ENCODE data around the gene MFN2.
"Not testable (repeated sequence)": the region's sequence is repeated elsewhere in the genome, so short reads cannot be mapped to it uniquely, and the experiment has no call there.

The MFN2 gene

DNA sequence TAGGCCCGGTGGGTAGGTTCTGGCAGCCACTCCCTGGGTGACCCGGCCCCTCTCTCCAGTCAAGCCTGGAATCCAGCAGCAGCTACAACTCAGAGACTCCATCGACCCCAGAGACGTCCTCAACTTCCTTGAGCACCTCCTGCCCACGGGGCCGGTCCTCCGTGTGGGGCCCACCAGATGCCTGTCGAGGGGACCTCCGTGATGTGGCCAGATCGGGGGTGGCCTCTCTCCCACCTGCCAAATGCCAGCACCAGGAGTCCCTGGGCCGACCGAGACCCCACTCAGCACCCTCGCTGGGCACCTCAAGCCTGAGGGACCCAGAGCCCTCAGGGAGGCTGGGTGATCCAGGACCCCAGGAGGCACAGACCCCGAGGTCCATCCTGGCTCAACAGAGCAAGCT is 41.8 kb downstream of the MFN2 start:
- DNase-seq (ENCODE audit: low spot score): no peak

DNA sequence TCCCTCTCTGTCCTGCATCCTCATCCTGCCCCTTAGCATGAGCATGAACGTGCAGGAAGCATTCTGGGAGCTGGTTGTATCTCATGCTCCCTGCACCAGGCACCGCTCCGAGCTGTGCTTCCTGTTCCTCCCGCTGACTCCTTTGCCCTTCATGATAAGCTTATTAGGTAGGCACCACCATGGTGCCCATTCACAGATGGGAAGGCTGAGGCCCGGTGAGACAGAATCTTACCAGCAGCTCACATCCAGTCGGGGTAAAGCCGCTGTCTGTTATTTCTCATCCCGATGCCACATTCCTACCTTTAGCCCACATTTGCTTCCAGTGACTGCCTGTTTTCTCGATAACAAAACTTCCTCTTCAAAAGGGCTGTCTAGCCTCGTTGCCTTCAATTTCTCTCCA is 46.3 kb downstream of the MFN2 start:
- no peak for DNase-seq (ENCODE audit: low spot score)

DNA sequence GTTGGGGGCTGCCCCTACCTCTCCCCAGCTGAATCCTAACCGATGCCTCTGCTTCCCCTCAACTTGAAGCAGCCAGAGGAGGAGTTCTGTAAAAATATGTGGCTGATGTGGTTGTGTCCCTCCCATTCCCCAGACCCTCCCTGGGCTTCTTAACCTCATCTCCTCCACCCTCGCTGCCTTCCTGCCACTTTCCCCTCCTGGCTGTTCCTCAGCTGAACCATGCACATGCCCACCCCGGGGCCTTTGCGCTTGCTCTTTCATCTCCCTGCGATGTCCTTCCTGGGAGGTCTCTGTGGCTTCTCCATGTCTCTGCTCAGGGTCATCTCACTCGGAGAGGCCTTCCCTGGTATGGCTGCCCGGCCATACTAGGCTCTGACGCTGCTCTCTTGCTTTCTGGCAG is 48.0 kb downstream of the MFN2 start:
- no peak for DNase-seq (ENCODE audit: low spot score)

DNA sequence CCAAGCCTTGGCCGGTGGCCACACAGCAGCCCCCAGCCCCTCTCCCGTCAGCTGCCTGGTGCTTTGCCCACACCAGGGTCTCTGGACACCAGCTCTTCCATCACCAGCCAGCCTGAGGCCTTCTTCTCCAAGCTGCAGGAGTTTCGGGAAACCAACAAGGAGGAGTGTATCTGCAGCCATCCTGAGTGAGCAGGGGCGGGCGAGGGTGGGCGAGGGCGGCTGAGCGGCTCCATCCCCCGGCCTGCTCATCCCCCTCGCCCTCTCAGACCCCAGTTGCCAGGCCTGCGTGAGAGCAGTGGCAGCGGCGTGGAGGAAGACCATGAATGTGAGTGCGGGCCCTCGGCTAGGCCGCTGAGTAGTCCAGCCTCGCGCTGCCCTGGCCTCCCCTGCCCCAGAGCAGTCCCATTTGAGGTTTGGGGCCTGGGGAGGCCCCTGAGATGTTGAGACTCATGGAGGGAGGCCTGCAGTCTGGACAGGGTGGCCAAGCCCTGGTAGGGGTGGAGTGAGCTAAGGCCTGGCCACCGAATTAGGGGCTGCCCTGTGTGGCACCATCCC is 48.8 kb downstream of the MFN2 start:
- DNase-seq (ENCODE audit: low spot score): no peak

DNA sequence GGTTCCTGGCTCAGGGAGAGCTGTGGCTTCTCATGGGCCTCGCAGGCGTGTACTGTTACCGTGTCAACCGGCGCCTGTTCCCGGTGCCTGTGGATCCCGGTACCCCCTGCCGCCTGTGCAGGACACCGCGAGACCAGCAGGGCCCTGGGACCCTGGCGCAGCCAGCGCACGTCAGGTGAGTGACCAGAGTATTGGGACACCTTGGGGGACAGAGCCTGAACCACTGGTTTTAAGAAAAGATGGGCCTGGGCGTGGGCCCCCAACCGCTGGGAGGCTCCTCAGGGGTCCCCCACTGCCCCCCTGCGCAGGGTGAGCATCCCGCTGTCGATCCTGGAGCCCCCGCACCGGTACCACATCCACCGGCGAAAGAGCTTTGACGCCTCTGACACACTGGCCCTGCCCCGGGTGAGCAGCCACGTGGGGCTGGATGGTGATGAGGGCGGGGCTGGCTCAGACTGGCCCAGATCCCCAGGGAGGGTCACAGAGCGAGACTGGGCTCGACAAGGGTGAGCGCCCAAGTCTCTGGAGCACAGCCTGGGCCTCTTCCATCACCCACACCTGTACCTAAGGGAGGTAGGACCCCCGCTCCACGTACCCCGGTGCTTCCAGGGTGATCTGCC is 49.6 kb downstream of the MFN2 start:
- peak; percentile 50 for DNase-seq (ENCODE audit: low spot score)

DNA sequence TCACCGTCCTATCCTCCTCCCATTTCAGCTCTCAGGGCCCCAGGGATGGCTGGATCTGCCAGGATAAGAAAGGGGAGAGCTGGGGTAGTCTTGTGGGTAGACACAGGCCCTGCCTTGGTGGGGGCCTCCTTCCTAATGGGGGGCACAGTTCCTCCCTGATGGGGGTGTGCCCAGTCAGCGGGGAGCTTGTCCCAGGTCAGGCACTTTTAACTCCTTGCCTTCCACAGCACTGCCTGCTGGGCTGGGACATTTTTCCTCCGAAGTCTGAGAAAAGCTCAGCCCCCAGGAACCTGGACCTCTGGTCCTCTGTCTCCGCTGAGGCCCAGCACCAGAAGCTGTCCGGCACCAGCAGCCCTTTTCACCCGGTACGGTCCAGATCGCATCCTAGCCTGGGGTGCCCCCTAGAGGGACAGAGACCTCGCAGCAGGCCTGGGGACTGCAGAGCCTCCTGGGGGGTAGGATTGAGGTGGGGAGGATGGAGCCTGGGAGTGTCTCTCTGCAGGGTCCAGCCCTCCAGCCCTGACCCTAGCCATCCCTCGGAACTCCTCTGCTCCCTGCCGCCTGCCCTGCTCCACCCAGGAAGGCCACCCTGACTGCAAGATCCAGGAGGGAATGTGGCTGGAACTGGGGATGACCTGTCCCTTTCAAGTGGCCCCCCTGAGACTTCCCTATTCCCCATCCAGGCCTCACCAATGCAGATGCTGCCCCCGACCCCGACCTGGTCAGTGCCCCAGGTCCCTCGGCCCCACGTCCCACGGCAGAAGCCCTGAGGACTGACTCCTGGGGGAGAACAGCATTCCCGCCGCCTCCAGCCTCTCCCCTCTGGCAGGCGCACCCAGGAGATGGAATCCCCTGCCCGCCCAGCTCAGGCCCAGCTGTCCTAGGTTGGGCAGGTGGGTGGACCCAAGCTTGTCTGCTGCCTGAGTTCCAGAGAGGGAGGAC is 51.1 kb downstream of the MFN2 start:
- peak; percentile 72 for DNase-seq (ENCODE audit: low spot score)

DNA sequence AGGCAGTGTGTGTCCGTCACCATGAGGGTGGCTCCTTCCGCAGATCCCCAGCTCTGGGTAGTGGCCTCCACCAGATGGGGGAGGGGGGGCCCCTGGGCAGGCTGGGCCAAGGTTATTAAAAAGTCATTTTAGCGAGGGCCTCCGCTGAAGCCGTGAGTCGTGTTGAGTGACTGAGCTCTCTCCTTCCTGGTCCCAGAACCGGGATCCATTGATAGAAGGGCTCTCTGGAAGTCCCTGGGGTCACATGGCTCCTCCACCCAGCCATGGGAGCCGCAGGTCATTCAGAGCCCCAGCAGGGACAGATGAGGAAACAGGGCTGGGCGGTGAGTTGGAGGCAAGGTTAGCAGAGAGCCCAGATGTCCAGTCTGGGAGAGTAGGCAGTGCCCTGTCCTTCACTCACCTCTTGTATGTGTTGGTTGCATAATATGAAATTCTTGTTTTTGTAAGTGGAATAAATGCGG is 51.9 kb downstream of the MFN2 start:
- no peak for DNase-seq (ENCODE audit: low spot score)

DNA sequence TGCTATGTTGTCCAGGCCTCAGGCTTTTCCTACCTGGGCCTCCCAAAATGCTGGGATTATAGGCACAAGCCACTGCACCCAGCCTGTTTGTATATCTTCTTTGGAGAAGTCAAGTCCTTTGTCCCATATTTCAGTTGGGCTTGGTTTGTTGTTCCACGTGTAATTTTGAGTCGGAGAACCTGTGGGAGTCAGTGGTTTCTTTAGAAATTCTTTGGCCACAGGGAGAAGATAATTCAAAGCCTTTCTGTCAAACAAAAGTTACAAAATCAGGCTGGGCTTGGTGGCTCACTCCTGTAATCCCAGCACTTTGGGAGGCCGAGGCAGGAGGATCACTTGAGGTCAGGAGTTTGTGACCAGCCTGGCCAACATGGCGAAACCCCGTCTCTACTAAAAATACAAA is 53.2 kb downstream of the MFN2 start:
- not testable (repeated sequence) for DNase-seq (ENCODE audit: low spot score)

DNA sequence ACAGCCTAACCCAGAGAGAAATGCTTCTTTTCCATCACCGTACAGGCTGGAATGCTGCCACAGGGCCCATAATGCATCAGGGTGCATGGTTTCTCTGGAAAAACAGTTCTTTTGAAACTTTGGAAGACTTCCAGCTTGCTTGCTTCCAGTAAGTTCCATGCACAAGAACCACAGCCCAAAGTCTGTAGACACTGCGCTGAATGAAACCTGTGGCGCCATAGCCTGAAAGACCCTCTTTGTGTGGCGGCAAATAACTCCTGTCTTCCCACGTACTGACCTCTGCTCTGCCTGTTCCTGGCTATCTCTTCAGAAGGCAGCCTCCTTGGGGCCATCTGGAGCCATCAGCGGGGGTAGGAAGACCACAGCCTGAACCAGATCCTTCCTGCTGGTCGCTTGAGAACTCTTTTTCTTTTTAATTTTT is 54.1 kb downstream of the MFN2 start:
- no peak for DNase-seq (ENCODE audit: low spot score)

DNA sequence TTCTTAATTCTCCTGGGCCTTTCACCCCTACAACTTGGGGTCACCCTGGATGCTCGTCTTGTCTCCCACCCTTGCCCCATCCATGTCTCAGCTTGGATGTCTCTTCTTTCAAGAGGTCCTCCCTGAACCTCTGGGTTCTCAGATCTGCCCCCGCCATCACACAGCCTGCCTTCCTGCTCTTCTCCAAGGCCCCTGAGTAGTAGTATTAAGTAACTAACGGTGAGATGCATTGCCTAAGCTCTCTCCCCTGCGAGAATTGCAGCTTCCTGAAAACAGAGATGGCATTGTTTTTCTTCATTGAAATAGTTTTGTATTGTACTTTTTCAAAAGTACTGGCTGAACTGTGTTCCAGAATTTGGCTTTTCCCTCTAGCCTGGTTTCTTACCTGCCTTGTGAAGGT is 55.1 kb downstream of the MFN2 start:
- DNase-seq (ENCODE audit: low spot score): no peak

DNA sequence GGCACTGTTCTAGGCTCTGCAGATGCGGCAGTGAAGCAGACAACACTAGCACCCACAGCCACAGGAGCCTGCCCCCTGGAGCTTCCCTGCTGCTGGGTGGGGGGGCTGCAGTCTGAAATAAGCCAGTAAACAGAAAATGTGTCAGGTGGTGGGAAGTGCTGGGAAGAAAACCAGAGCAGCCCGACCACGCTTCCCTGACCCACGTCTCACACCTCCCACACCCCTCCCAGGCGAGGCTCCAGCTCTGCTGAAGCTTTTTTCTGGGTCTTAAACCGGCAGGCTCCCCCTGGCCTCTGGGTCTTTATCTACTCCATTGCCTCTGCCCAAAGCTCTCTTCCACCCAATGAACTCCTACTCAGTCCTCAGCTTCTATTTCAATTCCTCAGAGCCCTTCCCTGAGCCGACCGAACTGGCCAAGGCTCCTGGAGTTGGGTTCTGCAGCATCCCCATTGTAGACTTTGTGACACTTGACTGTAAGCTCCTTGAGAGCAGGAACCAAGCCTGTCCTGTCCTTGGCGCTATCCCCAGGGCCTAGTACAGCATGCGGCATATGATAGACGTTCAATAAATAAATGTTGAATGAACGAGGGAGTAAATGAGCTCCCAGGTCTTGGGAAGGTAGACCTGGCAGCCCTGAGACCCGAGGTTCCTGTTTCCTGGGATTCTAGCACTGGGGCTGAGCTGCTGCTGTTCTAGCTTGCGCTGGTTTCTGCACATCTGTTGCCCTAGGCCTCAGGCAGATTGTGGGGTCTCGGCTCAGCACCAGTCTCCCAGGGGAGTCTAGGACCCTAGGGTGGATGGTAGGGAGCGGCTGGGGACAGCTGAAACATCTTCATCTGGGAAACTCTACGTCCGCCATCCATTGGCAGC is 57.5 kb downstream of the MFN2 start:
- DNase-seq (ENCODE audit: low spot score): no peak

DNA sequence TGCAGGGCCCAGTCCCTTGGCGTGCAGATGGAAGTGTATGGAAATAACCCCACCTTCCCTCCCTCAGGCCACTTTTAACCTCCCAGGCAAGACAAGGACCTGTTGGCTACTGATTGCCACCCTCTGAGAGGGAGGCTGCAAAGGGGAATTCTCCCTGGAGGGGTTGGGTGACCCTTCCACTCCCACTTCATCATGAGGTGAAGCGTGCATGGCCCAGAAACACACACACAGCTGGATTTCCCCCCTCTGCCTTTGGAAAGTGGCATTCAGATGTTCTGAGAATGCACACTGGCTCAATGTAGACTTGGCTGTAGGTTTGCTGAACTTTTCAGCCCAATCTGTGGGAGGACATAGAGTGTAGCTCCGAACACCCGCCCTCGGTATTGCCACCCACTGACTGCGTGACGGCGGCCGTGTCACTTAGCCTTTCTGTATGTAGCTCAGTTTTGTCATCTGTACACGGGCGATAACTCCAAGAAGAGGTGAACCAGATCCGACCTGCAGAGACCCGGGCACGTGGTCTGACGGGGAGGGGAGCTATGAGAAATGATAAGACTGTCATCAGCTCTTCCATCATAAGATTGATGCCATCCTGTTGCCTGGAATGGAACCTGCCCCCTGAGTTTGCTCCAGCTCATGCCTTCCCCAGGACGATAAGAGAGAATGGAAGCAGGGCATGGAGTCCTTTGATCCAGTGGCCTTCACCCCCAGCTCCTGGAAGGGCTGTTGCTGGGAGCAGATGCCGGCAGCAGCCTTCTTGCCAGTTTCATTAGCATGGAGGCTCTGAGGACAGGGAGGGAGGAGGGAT is 58.3 kb downstream of the MFN2 start:
- no peak for DNase-seq (ENCODE audit: low spot score)

DNA sequence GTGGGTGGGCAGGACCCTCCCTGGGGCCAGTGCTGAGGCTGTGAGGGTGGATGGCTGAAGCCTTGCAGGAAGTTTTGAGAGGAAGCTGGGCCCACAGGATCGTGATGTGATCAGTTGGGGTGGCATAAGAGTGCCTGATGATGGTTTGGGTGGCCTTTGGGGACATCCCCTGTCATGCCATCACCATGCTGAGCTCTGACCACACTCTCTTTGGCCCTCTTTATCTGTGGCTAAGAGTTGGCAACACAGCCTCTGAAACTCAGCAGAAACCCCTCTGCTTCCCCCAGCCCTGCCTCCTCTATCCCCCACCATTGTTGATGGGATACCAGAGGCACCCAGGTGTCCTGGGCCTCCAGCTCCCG is 58.9 kb downstream of the MFN2 start:
- no peak for DNase-seq (ENCODE audit: low spot score)

DNA sequence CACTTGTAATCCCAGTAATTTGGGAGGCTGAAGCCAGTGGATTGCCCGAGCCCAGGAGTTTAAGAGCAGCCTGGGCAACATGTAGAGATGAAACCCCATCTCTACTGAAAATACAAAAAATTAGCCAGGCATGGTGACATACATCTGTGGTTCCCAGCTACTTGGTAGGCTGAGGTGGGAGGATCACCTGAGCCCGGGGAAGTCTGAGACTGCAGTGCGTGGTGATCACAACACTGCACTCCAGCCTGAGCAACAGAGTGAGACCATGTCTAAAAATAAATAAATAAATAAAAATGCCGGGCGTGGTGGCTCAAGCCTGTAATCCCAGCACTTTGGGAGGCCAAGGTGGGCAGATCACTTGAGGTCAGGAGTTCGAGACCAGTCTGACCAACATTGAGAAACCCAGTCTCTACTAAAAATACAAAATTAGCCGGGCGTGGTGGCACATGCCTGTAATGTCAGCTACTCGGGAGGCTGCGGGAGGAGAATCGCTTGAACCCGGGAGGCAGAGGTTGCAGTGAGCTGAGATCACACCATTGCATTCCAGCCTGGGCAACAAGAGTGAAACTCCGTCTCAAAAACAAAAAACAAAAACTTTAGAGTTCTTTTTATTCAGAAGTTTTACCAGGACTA is 59.7 kb downstream of the MFN2 start:
- peak; percentile 60 for DNase-seq (ENCODE audit: low spot score)

DNA sequence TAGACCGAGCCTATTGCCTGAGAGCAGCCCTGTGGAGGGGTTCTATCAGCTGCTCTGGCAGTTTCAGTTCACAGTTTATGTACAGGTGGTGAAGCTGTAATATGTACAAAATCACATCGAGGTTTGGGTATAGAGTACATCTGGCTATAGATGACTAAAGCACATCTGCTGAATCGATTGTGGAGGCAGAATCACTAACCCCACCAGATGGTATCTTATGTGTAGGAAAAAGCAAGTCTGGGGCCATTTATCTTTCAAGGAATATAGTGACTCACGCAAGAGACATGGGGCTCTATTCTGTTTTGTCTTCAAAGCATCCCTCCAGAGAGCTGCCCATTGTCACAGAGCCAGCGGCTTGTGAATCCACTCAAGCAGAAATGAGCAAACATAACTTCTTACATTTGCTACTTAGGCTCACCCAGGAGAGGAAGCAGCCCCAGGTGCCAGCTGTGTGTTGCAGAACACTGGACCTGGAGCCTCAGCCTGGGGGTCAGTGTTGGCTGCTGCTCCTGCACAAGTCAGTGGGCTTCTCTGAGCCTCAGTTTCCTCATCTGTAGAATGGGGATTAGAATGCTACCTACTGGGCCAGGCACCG is 60.3 kb downstream of the MFN2 start:
- peak; percentile 94 for DNase-seq (ENCODE audit: low spot score)

DNA sequence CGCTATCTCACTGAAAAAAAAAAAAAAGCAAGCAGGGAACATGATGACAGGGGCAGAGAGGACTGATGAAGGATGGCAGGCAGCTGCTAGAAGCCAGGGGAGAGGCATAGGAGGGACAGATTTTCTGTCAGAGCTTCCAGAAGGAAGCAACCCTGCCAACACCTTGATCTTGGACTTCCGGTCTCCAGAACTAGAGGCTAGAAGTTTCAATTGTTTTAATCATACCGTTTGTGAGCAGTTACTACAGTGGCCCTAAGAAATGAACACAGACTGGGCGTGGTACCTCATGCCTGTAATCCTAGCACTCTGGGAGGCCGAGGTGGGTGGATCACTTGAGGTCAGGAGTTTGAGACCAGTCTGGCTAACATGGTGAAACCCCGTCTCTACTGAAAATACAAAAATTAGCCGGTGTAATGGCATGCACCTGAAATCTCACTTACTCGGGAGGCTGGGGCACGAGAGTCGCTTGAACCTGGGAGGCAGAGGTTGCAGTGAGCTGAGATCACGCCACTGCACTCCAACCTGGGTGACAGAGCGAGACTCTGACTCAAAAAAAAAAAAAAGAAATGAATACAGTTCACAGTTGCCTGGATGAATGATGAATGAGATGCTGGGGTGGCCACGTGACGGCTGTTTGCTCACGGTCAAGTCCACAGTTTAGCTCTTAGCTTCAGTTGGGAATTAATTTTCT is 64.1 kb downstream of the MFN2 start:
- not testable (repeated sequence) for DNase-seq (ENCODE audit: low spot score)

DNA sequence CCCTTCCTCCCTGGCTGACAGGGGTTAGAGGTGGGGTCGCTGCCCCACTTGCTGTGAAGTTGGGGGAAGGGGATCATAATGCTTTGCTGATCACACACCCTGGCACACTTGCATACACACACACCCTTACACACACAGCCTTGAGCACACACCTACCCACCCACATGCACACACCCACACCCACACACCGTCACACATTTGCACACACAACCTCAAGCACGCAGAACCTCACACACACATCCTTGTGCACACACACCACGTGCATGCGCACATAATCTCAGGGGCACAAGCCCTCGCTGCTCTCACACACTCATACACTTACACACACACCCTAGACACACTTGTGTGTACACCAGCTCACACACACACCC is 66.5 kb downstream of the MFN2 start:
- DNase-seq (ENCODE audit: low spot score): no peak

DNA sequence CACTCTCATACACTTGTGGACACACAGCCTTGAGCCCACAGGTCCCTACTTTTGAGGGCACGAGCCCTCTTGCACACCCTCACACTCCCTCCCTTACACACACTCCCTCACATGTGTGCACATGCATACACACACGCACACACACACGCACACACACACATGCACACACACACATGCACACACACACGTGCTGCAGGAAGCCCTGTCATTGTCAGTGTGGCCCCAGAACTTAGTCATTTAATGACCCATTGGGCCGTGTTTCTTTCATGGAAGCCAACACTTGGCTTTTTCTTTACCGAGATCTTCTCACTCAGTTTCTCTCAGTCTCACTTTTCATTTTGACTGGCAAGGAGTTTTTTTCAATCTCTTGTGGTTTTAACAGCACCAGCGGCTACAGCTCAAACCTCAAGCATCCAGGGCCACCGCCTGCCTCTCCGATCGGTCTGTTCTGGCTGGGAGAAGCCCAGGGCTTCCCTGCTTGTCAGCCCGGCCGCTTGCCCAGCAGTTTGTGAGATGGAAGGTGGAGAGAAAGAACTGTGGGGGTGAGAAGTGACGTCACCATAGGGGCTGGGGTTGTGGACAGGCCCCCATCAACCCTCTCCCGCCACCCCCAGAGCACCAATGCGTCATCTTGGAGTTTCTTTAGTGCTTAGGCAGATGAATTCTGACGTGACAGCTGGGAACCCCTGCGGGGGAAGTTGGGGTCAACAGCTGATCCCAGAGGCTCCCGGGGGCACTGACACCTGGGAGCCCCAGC is 67.1 kb downstream of the MFN2 start:
- no peak for DNase-seq (ENCODE audit: low spot score)

DNA sequence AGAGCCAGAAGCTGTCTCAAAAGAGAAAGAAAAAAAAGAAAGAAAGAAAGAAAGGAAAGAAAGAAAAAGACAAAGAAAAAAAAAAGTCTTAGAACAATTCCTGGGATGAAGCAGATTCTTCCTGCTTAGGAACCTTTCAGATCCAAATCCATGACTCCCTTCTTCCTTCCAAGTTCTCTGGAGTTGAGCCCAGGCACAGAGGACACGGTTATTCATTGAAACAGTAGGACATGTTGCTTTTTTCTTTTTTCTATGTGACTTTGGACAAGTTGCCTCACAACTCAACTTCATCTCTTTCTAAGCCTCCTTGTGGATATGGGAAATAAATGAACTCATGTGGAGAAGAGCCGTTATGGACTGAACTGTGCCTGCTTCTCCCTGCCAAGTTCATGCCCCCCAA is 68.1 kb downstream of the MFN2 start:
- no peak for DNase-seq (ENCODE audit: low spot score)
